Heart left ventricle (tissue), 13 donors: ENCODE results near the gene MAFF.
"Not testable (repeated sequence)": the region's sequence is repeated elsewhere in the genome, so short reads cannot be mapped to it uniquely, and the experiment has no call there.

Source experiments
- POLR2A ChIP-seq, 2 donors: fragments of 450-650 bp; IDR thresholded peaks; one replicate each; pipeline ENCODE4 v1.6.1; 2017; ENCODE audit warnings: antibody characterized with exemption in 2 of 2, mild to moderate bottlenecking in 2 of 2, moderate library complexity in 2 of 2
- TF ChIP-seq, protein P1 (sequence below), 12 donors: fragments of 200-600 bp; sonication (generic) in 4 of 12; IDR thresholded peaks; one replicate each; pipeline versions ENCODE4 v1.5.0 to v1.8.0; 2018 to 2022; ENCODE audit warnings: antibody characterized with exemption in 12 of 12, mild to moderate bottlenecking in 5 of 12
- donor health status: ischemic (EF 13 %, LVEDD 7.1; RV severe dilation, severe dysfunction).
- donor health status: DM: no; HTN: yes; CAD: no.
- donor health status: DM: no; HTN: no; CAD: no.
- donor health status: ischemic (EF 25% LVEDD 6.9; RV normal size, moderate dysfunction).
- donor health status: ischemic (EF 25% LVEDD 5.7; RV mildly dilated, moderate dysfunction).
- donor health status: ischemic (EF 35%, LVEDD 5.7; RV mildly dilated, moderate dysfunction).
- donor health status: nonischemic (EF 11% LVEDD 7.7; RV severe dilation, severe dysfunction).
- donor health status: DM: yes; HTN: yes; CAD: no.
- donor health status: PGD.
- donor health status: ischemic (EF 29% LVEDD 5.4; RV normal size, mild dysfunction).
- donor health status: nonischemic (EF 23%, LVEDD 6.1; RV moderate dilation, normal function).

DNA sequence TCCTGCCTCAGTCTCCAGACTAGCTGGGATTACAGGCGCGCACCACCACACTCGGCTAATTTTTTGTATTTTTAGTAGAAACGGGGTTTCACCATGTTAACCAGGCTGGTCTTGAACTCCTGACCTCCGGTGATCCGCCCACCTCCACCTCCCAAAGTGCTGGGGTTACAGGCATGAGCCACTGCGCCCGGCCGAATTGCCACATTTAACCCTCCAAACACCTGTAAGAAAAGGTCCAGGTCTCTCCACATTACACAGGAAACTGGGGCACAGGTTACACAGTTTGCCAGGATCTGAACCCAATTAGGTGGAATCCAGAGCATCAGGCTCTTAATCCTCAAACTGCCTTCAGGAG lies 24.2 kb upstream of the MAFF start:
- TF ChIP-seq, protein P1, sequence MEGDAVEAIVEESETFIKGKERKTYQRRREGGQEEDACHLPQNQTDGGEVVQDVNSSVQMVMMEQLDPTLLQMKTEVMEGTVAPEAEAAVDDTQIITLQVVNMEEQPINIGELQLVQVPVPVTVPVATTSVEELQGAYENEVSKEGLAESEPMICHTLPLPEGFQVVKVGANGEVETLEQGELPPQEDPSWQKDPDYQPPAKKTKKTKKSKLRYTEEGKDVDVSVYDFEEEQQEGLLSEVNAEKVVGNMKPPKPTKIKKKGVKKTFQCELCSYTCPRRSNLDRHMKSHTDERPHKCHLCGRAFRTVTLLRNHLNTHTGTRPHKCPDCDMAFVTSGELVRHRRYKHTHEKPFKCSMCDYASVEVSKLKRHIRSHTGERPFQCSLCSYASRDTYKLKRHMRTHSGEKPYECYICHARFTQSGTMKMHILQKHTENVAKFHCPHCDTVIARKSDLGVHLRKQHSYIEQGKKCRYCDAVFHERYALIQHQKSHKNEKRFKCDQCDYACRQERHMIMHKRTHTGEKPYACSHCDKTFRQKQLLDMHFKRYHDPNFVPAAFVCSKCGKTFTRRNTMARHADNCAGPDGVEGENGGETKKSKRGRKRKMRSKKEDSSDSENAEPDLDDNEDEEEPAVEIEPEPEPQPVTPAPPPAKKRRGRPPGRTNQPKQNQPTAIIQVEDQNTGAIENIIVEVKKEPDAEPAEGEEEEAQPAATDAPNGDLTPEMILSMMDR (IDR thresholded peaks at IDR 0.05) = not testable (repeated sequence)
- not testable (repeated sequence) for TF ChIP-seq POLR2A (IDR thresholded peaks at IDR 0.05)
